ENCODE measurements around the gene HYAL2.

HYAL2 gene, protein sequence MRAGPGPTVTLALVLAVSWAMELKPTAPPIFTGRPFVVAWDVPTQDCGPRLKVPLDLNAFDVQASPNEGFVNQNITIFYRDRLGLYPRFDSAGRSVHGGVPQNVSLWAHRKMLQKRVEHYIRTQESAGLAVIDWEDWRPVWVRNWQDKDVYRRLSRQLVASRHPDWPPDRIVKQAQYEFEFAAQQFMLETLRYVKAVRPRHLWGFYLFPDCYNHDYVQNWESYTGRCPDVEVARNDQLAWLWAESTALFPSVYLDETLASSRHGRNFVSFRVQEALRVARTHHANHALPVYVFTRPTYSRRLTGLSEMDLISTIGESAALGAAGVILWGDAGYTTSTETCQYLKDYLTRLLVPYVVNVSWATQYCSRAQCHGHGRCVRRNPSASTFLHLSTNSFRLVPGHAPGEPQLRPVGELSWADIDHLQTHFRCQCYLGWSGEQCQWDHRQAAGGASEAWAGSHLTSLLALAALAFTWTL

DNA sequence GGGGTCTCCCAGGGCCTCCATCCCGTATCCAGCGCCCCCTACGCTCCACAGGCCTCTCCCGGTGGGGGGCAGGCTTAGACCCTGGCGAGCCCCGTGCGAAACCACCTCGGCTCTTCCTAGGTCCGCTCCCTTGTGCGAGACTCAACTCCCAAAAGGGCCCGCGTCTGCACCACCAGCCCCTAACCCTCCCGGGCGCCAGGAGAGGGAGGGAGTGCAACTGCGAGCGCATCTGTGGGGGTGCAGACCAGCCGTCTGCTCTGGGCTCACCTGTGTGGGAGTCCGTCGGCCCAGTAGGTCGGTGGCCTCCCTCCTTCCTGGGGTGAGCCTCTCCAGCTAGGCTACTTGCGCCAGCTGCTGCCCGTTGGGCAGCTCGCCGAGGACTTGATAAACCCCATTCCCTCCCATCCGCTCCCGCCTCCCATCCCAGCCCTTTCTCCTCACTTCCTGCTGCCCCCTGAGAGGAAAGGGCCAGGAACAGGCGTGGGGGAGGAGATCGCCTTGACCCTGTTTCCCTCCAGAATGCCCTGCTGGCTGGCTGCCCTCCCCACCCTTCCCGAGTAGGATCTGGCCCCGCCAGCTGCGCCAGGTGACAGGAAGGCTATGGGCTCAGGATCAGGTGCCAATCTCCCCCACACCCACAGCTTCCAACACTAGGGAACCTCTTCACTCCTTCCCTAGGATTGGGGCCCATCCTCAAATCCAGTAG lies at the start of gene HYAL2:
Gene HYAL2, minus strand, starts transcription at position 360 of the 706 bp plus-strand sequence. CDS start 2,256 bp downstream, outside the sequence.
- DNase-seq (ENCODE audit: low read depth) = no peak

DNA sequence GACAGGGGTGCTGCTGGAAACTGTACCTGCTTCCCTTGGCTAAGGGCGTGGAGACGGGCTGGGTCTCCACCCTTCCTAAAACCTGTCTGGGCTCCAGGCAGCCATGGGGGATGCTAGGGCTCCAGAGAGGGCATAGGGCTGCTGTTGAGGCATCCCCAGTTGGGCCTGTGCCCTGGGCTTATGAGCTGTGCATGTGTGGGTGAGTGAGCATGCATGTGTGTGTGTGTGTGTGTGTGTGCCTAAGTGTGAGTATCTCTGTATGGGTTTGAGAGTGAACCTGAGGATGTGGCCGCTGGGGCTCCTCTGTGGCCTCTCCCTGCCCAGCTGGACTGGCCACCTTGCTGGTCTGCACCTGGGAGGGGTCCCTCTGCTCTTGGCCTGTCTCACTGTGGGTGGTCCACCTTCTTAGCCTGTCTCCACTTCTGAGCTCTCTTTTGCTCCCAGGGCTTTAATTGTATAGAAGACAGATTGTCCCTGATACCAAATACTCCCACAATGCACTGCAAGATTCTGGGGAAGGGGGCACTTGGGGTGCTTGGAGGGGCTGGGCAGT lies 48.7 kb upstream of the HYAL2 start:
- no peak for DNase-seq (ENCODE audit: low read depth)

DNA sequence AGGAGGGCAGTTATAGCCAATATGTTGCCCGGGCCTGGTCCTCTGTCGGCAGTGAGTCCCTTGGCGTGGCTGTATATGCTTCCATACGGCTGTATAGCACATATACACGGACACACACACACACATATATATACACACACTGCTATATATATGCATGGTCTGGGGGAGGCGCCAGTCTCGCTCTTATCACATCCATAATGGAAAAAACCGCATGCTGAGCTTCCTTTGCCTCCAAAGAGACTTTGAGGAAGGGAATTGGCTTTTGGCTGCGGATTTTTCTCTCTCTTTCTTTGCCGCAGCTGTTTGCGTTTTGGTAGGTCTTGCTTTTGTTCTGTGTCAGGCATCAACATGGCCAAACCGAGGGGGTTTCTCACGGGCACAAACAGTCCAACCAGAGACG lies 48.0 kb upstream of the HYAL2 start:
- no peak for DNase-seq (ENCODE audit: low read depth)

DNA sequence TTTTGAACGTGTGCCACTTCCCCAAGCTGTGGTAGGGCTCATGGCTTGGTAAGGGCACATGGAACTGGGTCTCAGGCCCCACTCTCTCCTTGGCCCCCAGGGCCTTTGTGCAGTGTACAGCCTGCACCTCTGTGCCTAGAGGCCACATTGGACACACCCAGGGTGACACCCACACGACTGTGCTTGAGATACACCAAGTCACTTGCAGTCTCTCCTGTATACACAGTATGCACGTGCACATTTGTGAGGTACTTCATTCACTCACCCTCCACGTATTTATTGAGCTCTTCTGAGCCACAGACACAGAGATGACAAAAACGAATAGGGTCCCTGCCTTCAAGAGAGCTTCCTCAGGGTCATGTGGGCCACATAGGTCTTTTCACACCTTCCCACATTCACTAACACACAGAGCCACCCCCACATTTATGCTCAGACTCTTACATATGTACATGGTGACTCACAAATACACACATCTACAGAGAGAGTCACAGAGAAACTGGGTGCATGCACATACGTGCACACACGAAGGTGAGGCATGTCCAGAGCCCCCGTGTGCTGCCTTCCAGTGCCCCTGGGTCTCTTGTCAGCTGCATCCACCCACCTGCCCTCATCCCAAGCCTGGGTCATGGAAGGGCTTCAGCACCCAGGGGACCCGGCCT lies 46.6 kb upstream of the HYAL2 start:
- no peak for DNase-seq (ENCODE audit: low read depth)

DNA sequence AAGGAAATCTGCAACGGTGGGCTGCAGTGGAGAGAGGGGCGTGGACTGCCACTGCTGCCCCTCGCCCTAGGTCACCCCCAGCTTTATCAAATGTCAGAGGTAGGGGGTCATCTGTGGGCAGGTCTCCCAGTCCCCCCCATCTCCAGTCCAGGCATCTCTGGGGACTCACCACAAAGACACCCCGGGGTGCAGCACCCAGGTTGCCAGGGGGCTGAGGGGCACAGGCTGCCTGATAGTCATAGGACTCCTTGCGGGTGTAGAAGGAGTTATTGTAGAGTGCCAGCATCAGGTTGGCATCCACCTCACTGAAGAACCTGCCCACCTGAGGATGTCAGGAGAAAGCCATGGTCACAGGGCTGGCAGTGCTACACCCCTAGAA lies 43.3 kb upstream of the HYAL2 start:
- no peak for DNase-seq (ENCODE audit: low read depth)

DNA sequence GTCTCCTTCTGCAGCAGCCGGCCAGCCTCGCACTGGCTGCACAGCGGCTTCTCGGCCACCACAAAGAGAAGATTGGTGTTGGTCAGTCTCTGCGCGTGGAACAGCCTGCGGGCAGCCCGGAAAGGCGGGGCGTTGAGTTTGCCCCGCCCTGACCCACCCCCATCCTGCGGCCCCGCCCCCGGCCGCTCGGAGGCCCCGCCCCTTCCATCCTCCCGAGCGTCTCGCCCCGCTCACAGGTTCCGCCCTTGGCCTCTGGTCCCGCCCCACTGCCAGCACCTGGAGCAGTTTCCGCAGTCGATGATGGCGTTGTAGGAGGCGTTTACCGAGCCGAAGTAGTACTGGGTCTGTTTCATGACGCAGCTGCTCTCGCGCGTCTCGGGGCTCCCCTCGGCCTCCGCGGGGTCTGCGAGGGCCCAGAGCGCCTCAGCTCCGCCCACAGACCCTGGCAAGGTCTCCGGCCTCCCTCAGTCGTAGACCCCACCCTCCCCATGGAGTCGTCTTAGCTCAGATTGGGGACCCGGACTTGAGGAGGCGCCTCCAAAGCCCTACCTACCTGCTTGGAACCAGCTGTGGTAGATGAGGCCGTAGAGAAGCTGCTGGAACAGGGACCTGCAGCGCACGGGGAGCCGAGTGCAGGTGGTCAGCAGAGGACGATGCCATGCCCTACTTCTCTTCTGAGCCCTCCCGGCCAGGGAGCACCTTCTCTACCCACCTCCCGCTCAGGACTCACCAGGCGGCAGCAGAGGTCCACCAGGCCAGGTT lies 42.7 kb upstream of the HYAL2 start:
- DNase-seq (ENCODE audit: low read depth) = peak; percentile 84

DNA sequence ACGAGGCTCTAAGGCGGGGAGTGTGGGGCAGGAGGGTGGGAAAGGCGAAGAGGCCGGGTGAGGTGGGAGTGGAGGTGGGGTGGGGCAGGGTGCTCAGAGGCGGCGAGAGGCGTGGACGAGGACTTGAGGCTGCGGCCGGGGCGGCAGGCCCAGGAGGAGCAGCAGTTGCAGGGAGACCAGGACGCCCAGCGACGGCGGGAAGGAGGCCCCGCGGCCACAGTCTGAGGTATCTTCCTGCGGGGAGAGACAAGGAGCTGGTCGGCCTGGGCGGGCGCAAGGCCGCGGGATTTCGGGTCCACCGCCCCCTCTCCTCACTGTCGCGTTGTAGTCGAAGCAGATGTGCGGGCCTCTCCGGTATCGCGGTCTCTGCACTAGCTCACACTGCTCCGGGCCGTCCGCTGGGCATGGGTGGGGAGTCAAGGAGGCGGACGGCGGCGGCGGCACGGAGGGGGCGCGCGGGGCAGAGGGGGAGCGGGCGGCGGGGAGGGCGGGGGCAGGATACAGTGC lies 42.1 kb upstream of the HYAL2 start:
- DNase-seq (ENCODE audit: low read depth) = no peak

DNA sequence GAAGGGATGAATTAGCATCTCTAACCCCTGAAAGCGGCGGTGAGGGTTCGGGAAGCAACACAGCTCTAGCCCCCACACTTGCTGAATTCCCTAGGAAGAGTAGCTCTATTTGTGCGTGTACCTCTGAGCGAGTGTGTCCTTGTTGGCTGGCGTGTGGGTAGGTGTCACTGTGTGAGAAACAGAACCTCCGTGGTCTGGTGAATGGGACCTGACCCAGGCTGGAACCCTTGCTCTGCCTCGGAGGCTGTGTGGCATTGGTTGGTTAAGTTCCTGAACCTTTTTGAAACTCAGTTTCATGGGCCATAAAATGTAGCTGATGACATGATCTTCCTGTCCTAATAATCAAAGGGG lies 37.2 kb upstream of the HYAL2 start:
- DNase-seq (ENCODE audit: low read depth) = no peak

DNA sequence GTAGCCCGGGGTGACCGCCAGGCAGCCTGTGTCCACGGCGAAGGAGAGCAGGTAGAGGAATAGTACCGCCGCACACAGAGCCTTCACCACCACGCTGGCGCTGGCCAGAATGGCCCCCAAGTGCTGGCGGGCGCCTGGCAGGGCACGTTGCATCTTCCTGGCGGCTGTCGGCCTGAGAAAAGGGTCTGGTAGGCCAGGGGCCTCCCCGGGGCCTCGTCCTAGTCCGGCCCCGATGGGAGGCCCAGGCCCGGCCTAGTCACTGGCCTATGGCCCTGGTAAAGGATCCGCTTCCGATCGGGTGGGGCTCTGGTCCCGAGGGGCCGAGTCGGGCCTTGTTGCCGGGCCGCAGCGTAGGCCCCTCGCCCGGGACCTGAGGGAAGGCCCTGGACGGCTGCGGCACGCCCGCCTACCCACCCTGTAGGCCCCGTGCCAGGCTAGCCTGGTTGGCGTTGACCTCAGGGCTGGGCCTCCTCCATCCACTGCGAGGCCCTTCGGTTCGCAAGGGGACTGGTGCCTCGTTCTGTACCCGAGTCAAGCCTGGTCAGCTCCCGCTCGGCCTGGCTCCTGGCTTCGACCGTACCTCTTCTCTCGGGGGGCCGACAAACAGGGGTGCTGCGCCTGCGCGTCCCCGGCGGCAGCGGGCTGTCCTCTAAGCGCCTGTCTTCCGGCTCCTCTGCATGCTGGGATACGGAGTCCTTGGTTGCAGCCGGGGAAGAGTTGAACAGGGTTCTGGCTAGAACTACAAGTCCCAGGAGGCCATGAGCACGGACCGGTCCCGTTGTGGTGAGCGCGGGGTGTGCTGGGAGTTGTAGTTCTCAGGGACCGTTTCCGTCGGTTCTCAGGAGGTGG lies 36.6 kb upstream of the HYAL2 start, which contains the start of gene TMEM115:
Gene TMEM115, minus strand, starts transcription at position 611 of the 849 bp plus-strand sequence. Its CDS starts 458 bp downstream, at position 153.
- DNase-seq (ENCODE audit: low read depth) = peak; percentile 85

DNA sequence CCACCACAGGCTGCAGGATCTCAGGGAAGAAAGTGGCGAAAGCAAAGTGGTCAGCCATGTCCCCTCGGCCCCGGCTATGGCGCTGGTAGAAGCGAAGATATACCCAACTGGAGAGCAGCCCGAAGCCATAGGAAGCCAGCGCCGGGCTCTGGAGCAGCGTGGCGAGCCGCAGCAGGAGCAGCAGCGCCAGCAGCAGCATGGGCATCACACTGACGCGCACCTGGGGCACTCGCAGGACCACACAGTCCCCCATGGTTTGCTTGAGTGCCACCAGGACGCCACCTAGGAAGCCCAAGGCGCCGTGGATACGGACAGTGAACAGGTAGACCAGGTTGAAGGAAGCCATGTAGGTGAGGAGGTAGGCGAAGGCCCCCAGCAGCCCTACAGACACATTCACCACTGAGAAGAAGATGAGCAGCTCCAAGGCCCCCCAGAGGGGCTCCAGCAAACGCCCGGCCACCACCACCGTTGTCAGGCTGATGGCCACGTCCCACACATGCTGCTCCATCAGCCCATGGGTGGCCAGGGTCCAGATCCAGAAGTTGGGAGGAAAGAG lies 35.9 kb upstream of the HYAL2 start:
- DNase-seq (ENCODE audit: low read depth) = no peak

DNA sequence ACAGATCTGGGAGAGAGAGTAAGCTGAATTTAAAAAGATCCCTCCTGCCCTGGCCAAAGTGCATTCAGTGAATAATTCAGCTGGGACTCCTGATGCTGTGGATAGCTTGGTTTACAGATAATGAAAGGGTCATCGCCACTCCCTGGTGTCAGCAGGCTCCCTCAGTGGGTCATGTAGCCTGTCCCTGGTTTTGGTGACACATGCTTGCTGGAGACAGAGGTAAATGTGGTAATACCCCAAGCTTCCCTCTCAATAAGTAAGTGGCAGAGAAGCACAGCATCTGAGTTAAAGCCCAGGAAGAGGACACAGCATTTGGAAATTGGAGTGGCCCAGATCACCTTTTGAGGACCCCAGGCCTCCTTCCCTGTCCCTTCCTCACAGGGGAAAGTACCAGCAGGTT lies 34.9 kb upstream of the HYAL2 start:
- DNase-seq (ENCODE audit: low read depth) = no peak

DNA sequence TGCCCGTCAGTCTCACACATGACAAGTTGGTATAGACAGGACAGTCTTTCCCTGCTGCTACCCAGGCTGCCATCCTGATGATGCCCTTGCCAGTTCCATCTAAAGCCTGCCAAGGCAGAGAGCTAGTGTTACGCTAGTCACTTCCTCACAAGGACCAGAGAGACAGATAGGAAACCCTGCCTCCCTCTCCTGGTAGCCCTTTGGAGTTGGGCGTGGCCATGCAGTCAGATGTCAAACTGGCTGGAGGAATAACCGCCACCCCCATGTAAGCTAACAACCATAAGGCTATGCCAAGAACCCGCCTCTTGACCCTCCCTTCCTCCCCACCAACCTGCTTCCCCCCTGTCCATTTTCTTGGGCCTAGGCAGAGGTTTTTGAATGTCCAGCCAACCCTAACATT lies 34.0 kb upstream of the HYAL2 start:
- DNase-seq (ENCODE audit: low read depth) = no peak

DNA sequence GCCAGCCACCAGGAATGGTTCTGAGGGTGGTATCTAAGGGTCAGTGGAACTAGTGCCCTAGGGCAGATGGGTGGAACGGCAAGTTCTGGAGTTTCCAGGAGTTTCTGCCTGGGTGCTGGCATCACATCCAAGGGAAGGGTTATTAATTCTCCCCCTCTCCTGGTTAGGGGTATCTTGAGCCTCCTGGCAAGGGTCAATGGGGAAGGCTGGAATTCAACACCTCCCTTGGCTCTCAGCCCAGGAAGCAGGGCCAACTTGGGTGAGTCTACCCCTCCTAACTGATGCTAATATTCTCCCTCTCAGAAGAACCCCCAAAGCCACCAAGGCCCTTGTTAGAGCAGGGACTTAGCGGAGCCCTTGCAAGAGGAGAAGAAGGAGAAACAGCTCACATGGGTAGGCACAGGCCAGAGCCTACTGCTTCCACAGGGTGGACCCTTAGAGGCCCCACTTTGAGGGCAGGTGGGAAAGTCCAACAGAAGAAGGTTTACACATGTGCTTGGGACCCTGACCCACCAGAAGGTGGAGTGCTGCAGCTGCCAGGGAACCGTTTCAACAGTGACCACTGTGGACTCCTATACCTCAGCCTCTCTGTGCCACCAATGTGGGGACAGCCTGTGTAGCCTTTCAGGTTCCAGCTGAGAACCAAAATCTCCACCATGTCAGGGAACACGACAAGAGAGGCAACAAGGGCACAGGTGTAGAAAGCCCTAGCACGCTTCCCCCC lies 33.4 kb upstream of the HYAL2 start:
- no peak for DNase-seq (ENCODE audit: low read depth)

DNA sequence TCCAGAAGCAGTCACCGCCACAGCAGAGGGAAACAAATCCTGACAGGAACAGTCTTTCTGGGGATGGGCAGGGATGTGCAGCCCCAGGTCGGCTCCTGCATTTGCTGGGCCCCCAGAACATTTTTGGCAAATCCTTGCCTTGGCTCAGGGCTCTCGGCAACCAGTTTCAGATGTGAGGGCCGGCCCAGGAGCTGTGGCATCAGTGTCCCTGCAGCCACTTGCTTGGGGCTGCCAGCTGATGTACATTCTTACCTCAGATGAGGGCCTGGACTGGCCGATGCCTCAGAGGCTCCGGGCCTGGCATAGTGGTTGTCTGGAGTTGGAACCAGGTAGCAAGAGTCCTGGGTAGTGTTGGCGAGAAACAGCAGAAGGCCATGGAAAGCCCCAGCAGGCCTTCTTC lies 32.3 kb upstream of the HYAL2 start:
- DNase-seq (ENCODE audit: low read depth) = no peak

DNA sequence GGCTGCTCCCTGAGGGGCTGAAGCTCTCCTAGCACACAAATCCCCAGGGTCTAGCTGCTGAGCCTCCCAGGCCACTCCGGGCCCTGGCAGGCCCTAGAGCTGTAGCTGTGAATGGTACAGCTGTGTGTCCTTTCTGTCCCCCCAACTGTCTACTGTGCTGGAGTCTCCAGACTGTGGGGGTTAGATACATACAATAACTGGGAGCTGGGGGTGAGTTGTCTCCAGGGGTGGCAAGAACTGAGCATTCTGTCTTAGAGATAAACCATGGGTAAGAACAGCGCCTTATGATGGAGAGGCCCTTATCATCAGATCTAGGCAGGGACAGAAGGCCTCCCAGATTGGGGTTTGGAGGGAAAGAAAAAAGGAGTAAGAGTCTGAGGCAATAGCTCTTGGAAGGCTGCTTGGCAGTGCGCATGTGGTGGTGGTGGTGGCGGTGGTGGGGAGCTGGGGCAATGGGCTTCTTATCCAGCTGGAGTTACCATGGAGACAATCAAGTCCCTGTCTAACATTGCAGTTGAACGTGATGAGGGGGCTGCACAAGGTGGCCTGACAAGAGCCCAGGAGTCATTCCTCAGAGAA lies 31.7 kb upstream of the HYAL2 start:
- DNase-seq (ENCODE audit: low read depth) = no peak

DNA sequence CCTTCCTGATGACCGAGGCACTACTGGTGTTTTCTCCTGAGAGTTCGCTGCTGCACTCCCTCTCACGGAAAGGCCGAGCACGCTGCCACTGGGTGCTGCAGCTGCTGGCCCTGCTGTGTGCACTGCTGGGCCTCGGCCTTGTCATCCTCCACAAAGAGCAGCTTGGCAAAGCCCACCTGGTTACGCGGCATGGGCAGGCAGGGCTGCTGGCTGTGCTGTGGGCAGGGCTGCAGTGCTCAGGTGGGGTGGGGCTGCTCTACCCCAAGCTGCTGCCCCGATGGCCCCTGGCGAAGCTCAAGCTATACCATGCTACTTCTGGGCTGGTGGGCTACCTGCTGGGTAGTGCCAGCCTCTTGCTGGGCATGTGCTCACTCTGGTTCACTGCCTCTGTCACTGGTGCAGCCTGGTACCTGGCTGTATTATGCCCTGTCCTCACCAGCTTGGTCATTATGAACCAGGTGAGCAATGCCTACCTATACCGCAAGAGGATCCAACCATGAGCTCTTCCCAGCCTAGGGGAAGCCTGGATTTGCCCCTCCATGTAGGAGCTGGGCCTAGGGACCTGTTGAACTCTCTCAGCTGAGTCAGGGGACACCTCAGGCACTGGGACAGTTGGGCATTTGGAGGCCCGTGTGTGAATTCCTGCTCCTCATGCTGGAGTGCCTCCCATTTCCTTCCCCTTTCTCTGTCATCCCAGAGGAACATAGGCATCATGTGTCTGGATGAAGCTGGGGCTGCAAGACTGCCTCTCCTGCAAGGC lies 30.9 kb upstream of the HYAL2 start:
- no peak for DNase-seq (ENCODE audit: low read depth)

DNA sequence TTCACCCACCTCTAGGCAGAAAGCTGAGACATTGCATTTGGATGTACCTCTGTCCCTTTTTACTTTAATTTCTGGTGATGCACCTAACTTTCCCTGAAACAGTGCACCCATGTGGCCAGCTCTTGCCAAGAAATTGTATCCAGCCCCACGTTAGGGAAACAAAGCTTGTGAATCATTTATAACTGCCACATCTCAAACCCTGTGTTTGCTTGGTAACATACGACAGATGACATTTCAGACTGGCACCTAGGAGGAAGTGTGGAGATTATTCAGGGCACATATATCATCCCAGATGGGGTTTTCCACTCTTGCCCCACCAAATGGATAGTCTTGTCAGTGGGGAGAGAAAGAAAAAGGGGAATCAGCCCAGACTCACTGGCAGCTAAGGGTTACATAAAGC lies 30.2 kb upstream of the HYAL2 start:
- no peak for DNase-seq (ENCODE audit: low read depth)

DNA sequence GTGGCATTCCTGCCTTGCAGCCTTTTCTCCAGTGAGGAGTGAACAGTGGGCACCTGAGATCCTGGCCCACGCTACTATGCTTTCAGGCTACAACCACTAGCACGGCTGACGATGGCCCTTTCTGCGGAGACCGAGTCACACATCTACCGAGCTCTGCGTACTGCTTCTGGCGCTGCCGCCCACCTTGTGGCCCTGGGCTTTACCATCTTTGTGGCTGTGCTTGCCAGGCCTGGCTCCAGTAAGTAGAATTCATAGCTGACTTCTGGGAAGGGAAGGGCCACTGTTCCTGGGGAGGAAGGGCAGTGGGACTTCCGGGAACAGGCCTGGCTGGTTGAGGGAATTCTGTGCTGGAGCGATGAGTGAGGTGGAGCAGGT lies 28.8 kb upstream of the HYAL2 start:
- DNase-seq (ENCODE audit: low read depth) = no peak

Measured in stimulated activated CD8-positive, alpha-beta memory T cell treated with anti-CD3 and anti-CD28 coated beads, Interleukin-12 subunit alpha, Interleukin-12 subunit beta, amount 100 ng/mL, for 4 hours (primary cell).